Measurements from ENCODE around the gene TMEM117.

GRCh38 chr12:44077294-44077693 lies 241.4 kb downstream of the TMEM117 start:
- no peak for TF ChIP-seq CTCF (IDR thresholded peaks at IDR 0.05)
- TF ChIP-seq EZH2 (IDR thresholded peaks at IDR 0.05; ENCODE audit: borderline replicate concordance, insufficient read depth, low read depth, low read length, poor library complexity, severe bottlenecking), result no peak

All from B cell (primary cell).